HG03064 (cell line): ENCODE data around the gene TMPRSS9.
"Not testable (repeated sequence)": the region's sequence is repeated elsewhere in the genome, so short reads cannot be mapped to it uniquely, and the experiment has no call there.

Experiments
- ATAC-seq: cut with Tn5 transposase; IDR thresholded peaks from one replicate; pipeline ENCODE4 v1.9.1; 2021; ENCODE audit warnings: low read depth; ENCODE audit not compliant: unreplicated experiment

The TMPRSS9 gene

GRCh38 chr19:2387367-2388288 is 27.6 kb downstream of the TMPRSS9 start:
- no peak for ATAC-seq

GRCh38 chr19:2389594-2389993 is 29.5 kb downstream of the TMPRSS9 start:
- no peak for ATAC-seq

DNA sequence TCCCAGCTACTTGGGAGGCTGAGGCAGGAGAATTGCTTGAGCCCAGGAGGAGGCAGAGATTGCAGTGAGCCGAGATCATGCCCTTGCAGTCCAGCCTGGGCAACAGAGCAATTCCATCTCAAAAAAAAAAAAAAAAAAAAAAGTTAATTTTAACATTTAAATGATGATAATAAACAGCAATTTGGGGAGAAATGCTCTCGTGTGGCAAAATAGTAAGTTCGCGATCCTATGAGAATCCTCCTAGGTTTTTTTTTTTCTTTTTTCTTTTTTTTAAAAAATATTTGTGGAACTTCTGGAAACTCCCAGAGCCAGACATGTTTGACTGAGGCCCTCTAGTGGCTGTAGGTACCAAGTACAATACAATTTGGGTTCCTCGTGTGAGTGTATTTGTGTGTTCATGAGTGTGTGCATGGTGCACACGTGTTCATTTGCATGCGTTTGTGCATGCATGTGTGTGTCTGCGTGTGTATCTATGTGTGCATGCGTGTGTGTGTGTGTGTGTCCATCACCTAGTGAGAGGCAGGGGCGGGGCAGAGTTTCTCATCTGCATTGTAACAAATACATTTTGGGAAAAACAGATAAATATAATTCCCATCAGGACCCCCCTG is 31.2 kb downstream of the TMPRSS9 start:
- no peak for ATAC-seq

DNA sequence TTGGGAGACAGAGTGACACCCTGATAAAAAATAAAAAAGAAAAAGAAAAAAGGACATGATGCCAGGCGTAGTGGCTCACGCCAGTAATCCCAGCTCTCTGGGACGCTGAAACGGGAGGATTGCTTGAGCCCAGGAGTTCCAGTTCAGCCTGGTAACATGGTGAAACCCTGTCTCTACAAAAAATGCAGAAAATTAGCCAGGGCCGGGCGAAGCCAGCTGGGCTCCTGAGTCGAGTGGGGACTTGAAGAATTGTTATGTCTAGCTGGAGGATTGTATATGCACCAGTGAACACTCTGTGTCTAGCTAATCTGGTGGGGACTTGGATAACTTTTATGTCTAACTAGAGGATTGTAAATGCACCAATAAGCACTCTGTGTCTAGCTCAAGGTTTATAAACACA is 32.3 kb downstream of the TMPRSS9 start:
- ATAC-seq = no peak

GRCh38 chr19:2392899-2393298 is 32.8 kb downstream of the TMPRSS9 start:
- ATAC-seq = not testable (repeated sequence)

DNA sequence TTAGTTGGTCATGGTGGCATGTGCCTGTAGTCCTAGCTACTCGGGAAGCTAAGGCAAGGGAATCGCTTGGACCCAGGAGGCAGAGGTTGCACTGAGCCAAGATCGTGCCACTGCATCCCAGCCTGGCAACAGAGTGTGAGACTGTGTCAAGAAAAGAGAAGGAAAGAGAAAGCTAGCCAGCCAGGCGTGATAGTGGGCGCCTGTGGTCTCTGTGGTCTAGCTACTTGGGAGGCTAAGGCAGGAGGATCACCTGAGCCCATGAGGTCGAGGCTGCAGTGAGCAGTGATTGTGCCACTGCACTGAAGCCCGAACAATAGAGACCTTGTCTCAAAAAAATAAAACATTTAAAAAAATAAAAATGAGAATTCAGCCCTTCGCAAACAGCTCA is 34.0 kb downstream of the TMPRSS9 start:
- ATAC-seq = no peak

GRCh38 chr19:2394442-2395292 is 34.6 kb downstream of the TMPRSS9 start:
- no peak for ATAC-seq

DNA sequence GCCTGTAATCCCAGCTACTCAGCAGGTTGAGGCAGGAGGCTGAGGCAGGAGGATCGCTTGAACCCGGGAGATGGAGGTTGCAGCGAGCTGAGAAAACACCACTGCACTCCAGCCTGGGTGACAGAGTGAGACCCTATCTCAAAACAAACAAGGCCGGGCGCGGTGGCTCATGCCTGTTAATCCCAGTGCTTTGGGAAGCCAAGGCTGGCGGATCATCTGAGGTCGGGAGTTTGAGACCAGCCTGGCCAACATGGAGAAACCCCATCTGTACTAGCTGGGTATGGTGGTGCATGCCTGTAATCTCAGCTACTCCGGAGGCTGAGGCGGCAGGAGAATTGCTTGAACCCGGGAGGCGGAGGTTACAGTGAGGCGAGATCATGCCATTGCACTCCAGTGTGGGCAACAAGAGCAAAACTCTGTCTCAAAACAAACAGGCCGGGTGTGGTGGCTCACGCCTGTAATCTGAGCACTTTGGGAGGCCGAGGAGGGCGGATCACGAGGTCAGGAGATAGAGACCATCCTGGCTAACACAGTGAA is 35.3 kb downstream of the TMPRSS9 start:
- ATAC-seq = not testable (repeated sequence)

DNA sequence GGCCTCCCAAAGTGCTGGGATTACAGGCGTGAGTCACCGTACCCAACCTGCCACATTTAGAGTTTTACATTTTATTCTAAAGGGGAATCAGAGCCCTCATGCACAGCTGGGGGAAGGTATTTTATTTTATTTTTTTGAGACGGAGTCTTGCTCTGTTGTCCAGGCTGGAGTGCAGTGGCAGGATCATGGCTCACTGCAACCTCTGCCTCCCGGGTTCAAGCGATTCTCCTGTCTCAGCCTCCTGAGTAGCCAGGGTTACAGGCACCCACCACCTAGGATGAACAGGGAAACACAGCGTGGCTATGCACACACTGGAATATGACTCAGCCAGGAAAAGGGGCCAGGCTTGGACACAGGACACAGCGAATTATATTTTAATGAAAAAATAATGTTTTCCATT is 37.1 kb downstream of the TMPRSS9 start:
- ATAC-seq = not testable (repeated sequence)

- no peak for ATAC-seq
Measured at GRCh38 chr19:2398735-2399305, 38.8 kb downstream of the TMPRSS9 start.

DNA sequence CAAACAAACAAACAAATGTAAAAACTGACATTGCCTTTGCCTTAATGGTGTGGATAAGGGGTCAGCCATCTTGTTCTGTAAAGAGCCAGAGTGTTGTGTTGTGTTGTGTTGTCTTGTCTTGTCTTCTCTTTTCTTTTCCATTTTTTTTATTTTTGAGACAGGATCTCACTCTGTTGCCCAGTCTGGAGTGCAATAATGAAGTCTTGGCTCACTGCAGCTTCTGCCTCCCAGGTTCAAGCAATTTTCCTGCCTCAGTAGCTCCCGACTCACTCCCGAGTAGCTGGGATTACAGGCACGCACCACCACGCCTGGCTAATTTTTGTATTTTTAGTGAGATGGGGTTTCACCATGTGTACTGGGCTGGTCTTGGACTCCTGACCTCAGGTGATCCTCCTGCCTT is 39.5 kb downstream of the TMPRSS9 start:
- ATAC-seq = no peak

DNA sequence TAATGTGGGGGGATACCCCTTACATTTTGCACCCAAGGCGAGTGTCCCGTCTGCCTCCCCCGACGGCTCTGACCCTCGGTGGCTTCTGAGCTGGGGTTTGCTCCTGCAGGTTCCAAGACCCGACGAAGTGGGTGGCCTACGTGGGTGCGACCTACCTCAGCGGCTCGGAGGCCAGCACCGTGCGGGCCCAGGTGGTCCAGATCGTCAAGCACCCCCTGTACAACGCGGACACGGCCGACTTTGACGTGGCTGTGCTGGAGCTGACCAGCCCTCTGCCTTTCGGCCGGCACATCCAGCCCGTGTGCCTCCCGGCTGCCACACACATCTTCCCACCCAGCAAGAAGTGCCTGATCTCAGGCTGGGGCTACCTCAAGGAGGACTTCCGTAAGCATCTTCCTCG is 48.2 kb downstream of the TMPRSS9 start:
- ATAC-seq = no peak

GRCh38 chr19:2409352-2409912 is 49.4 kb downstream of the TMPRSS9 start:
- no peak for ATAC-seq

DNA sequence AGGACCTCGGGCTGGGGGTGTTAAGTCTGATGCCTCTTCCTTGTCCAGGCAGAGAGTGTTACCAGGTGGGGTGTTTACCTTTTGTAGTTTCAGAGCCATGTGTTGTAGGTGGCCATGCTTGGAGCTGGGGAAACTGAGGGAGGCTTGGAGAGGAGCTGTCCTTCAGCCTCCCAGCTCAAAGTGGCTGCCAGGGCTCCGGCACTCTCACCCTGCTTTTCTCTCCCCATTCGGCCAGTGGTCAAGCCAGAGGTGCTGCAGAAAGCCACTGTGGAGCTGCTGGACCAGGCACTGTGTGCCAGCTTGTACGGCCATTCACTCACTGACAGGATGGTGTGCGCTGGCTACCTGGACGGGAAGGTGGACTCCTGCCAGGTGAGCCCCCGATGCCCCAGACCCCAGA is 50.0 kb downstream of the TMPRSS9 start:
- ATAC-seq = no peak

GRCh38 chr19:2411709-2412108 is 51.6 kb downstream of the TMPRSS9 start:
- no peak for ATAC-seq

- ATAC-seq = no peak
Measured at GRCh38 chr19:2412449-2412848, 52.4 kb downstream of the TMPRSS9 start.

DNA sequence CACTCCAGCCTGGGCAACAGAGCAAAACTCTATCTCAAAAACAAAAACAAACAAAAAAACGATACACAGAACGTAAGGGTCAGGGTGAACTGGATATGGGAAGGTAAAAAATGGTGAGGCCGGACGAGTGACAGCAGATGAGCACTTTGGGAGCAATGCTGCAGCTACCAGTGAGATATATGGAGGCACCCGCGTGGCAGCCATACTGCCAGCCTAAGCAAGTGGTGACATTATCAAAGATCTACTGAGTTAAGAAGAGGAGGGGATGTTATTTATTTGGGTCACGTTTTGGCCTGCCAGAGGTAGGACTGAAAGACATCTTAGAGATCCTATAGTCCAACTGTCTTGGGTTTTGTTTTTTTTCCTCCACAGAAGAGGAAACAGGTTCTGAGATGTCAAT is 53.1 kb downstream of the TMPRSS9 start:
- no peak for ATAC-seq

- ATAC-seq = no peak
Measured at GRCh38 chr19:2413629-2414028, 53.6 kb downstream of the TMPRSS9 start.

GRCh38 chr19:2415281-2415972 is 55.4 kb downstream of the TMPRSS9 start:
- ATAC-seq = no peak

DNA sequence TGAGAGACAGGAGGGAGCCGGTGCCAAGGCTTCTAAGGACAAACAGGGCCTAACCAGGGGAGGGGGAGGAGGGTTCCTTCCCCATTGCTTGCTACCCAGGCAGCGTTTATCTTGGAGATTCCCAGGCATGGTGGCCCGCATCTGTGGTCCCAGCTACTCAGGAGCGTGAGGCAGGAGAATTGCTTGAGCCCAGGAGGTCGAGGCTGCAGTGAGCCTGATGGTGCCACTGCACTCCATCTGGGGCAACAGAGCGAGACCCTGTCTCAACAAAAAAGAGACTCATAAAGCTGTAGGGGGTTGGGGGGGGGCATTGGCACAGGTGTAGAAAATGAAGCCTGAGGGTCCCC is 55.9 kb downstream of the TMPRSS9 start:
- ATAC-seq = no peak
